GM23338 (cell line): ENCODE measurements around the gene RAB40A. TPM values are rescaled to one million over a fixed set of nuclear protein-coding genes. Genes with fewer than 3 reads are reported as not detected.

Source experiments
- ATAC-seq: fragments of 200-7000 bp; cut with Tn5 transposase; 3 replicates; pipeline ENCODE4 v1.9.1; 2020
- DNase-seq: peaks from one replicate; pipeline ENCODE4 v3.0.0-alpha.2; 2015; ENCODE audit warnings: low spot score
- H2AFZ ChIP-seq: fragments of 200-600 bp; sonication (generic); 2 replicates; pipeline ENCODE4 v1.8.0; 2016; ENCODE audit warnings: antibody characterized with exemption, mild to moderate bottlenecking, moderate library complexity
- H3F3A ChIP-seq: fragments of 200-600 bp; sonication (generic); replicated peaks from 2 replicates; pipeline ENCODE4 v1.8.0; 2017; ENCODE audit warnings: antibody characterized with exemption, mixed run types, low read depth
- H3K27ac ChIP-seq: fragments of 200-600 bp; sonication (generic); 2 replicates; pipeline ENCODE4 v1.6.1; 2016; ENCODE audit warnings: low read depth
- H3K27me3 ChIP-seq: fragments of 200-600 bp; sonication (generic); 2 replicates; pipeline ENCODE4 v1.8.0; 2016; ENCODE audit warnings: mild to moderate bottlenecking, mixed run types, moderate library complexity; ENCODE audit not compliant: insufficient read depth
- H3K36me3 ChIP-seq: fragments of 200-600 bp; sonication (generic); 2 replicates; pipeline ENCODE4 v1.8.0; 2016; ENCODE audit warnings: mild to moderate bottlenecking; ENCODE audit not compliant: insufficient read depth
- H3K4me1 ChIP-seq: fragments of 200-600 bp; sonication (generic); 2 replicates; pipeline ENCODE4 v1.8.0; 2016; ENCODE audit warnings: mild to moderate bottlenecking, moderate library complexity; ENCODE audit not compliant: insufficient read depth
- H3K4me2 ChIP-seq: fragments of 200-600 bp; sonication (generic); 2 replicates; pipeline ENCODE4 v1.7.1; 2017; ENCODE audit warnings: mixed run types
- H3K4me3 ChIP-seq: fragments of 200-600 bp; sonication (generic); 2 replicates; pipeline ENCODE4 v1.6.1; 2016; ENCODE audit warnings: mixed run types
- H3K79me2 ChIP-seq: fragments of 200-600 bp; sonication (generic); replicated peaks from 2 replicates; pipeline ENCODE4 v1.8.0; 2017; ENCODE audit warnings: mild to moderate bottlenecking; ENCODE audit not compliant: insufficient read depth
- H3K9me2 ChIP-seq: fragments of 200-600 bp; sonication (generic); 2 replicates; pipeline ENCODE4 v1.8.0; 2017; ENCODE audit not compliant: insufficient read depth
- H4K20me1 ChIP-seq: fragments of 200-600 bp; sonication (generic); replicated peaks from 2 replicates; pipeline ENCODE4 v1.8.0; 2017; ENCODE audit warnings: mild to moderate bottlenecking; ENCODE audit not compliant: insufficient read depth
- H3K27ac Mint-ChIP-seq: 2 replicates; pipeline ENCODE4 v1.8.0; 2020; ENCODE audit warnings: inconsistent platforms, mild to moderate bottlenecking, moderate library complexity, mixed read lengths
- H3K27me3 Mint-ChIP-seq: 3 replicates; pipeline ENCODE4 v1.8.0; 2022; ENCODE audit warnings: low read depth, mild to moderate bottlenecking, moderate library complexity, mixed read lengths, inconsistent platforms; ENCODE audit not compliant: insufficient read depth, poor library complexity
- H3K36me3 Mint-ChIP-seq: 3 replicates; pipeline ENCODE4 v1.8.0; 2021; ENCODE audit warnings: low read depth, mild to moderate bottlenecking, inconsistent platforms, moderate library complexity, mixed read lengths
- H3K4me1 Mint-ChIP-seq: 3 replicates; pipeline ENCODE4 v1.8.0; 2020; ENCODE audit warnings: mild to moderate bottlenecking, inconsistent platforms, mixed read lengths
- H3K4me3 Mint-ChIP-seq: 3 replicates; pipeline ENCODE4 v1.8.0; 2021; ENCODE audit warnings: moderate library complexity, mild to moderate bottlenecking, inconsistent platforms, mixed read lengths
- H3K9me3 Mint-ChIP-seq: 3 replicates; pipeline ENCODE4 v1.8.0; 2020; ENCODE audit warnings: moderate library complexity, mild to moderate bottlenecking, inconsistent platforms, mixed read lengths
- CREB1 ChIP-seq: fragments of 250-450 bp; sonication (Bioruptor Pico); IDR thresholded peaks from 2 replicates; pipeline ENCODE4 v1.5.0; 2020; ENCODE audit warnings: low read depth, mild to moderate bottlenecking, moderate library complexity
- EZH2 ChIP-seq: fragments of 200-600 bp; sonication (generic); IDR thresholded peaks from one replicate; pipeline ENCODE4 v1.8.0; 2017; ENCODE audit warnings: antibody characterized with exemption, mild to moderate bottlenecking, low read depth; ENCODE audit not compliant: unreplicated experiment
- EZH2phosphoT487 ChIP-seq: fragments of 200-600 bp; sonication (generic); IDR thresholded peaks from one replicate; pipeline ENCODE4 v1.8.1; 2018; ENCODE audit warnings: antibody characterized with exemption; ENCODE audit not compliant: unreplicated experiment
- JUNB ChIP-seq: IDR thresholded peaks from one replicate; pipeline ENCODE4 v1.6.1; 2016; ENCODE audit warnings: antibody characterized with exemption; ENCODE audit not compliant: unreplicated experiment
- NANOG ChIP-seq: IDR thresholded peaks from 2 replicates; pipeline ENCODE4 v1.6.1; 2016; ENCODE audit warnings: antibody characterized with exemption, borderline replicate concordance
- POLR2AphosphoS5 ChIP-seq: IDR thresholded peaks from 2 replicates; pipeline ENCODE4 v1.6.1; 2016; ENCODE audit warnings: antibody characterized with exemption, low read depth
- REST ChIP-seq: IDR thresholded peaks from one replicate; pipeline ENCODE4 v1.6.1; 2018; ENCODE audit warnings: antibody characterized with exemption; ENCODE audit not compliant: unreplicated experiment
- STAT1 ChIP-seq: IDR thresholded peaks from one replicate; pipeline ENCODE4 v1.6.1; 2016; ENCODE audit warnings: antibody characterized with exemption; ENCODE audit not compliant: unreplicated experiment
- ZNF114 ChIP-seq: fragments of 250-450 bp; sonication (Bioruptor Pico); IDR thresholded peaks from 2 replicates; pipeline ENCODE4 v1.5.0; 2020; ENCODE audit warnings: mild to moderate bottlenecking, moderate library complexity
- ZNF331 ChIP-seq: fragments of 250-450 bp; sonication (Bioruptor Pico); IDR thresholded peaks from 2 replicates; pipeline ENCODE4 v1.5.0; 2020; ENCODE audit warnings: low read depth, mild to moderate bottlenecking, moderate library complexity
- polyA plus RNA-seq: library from polyadenylated mRNA; unstranded; fragments of >200 nt; fragmentation: Nextera tagmentation; extraction: Ambion mirVana; gene quantifications from 2 replicates; pipeline ENCODE4 v1.2.1, GENCODE V29; 2016
- total RNA-seq: library from RNA; depleted of rRNA; stranded (reverse); fragments of >200 nt; shearing (Covaris generic); gene quantifications from 2 replicates; pipeline ENCODE4 v1.2.3, GENCODE V29; 2014
- TF ChIP-seq, protein P1 (sequence below): IDR thresholded peaks from 2 replicates; pipeline ENCODE4 v1.6.1; 2016; ENCODE audit warnings: antibody characterized with exemption
- TF ChIP-seq, protein P2 (sequence below): fragments of 250-450 bp; sonication (Bioruptor Pico); IDR thresholded peaks from 2 replicates; pipeline ENCODE4 v1.5.0; 2020; ENCODE audit warnings: mild to moderate bottlenecking, moderate library complexity
- TF ChIP-seq, protein P3 (sequence below), 2 experiments: fragments of 200-600 bp in 1 of 2; sonication (generic) in 1 of 2; conservative IDR thresholded peaks; 2 replicates each; pipeline versions ENCODE4 v1.5.1 to v1.6.1; 2016 to 2017; ENCODE audit warnings: antibody characterized with exemption in 2 of 2, low read depth in 2 of 2, mild to moderate bottlenecking in 2 of 2, moderate library complexity in 1 of 2

The RAB40A gene
- total and polyA plus RNA-seq, 2 experiments from 2014 or later: 2.0 TPM; not detected in 1

GRCh38 chrX:103518571-103518970 is 718 bp downstream of the RAB40A start:
- H3K27ac ChIP-seq: no peak overlapping the region
- H3K36me3 ChIP-seq: no peaks in the 10 kb centered on the region
- no peak for ATAC-seq
- H4K20me1 ChIP-seq: no peaks in the 10 kb centered on the region
- no peak overlapping the region for H3K4me2 ChIP-seq
- H3F3A ChIP-seq: no peaks in the 10 kb centered on the region
- Mint-ChIP-seq H3K4me3 (no peak overlapping the region), H3K27ac (no peak overlapping the region), H3K9me3 (no peaks in the 10 kb centered on the region), H3K4me1 (no peaks in the 10 kb centered on the region), H3K36me3 (no peaks in the 10 kb centered on the region), H3K27me3 (no peaks in the 10 kb centered on the region)
- H3K27me3 ChIP-seq: no peaks in the 10 kb centered on the region
- H3K4me3 ChIP-seq: no peak overlapping the region
- H3K79me2 ChIP-seq: no peaks in the 10 kb centered on the region
- TF ChIP-seq CREB1 (CRISPR knock-in tag) (no peak), EZH2phosphoT487 (no peak), REST (no peak), EZH2 (no peak), ZNF114 (CRISPR knock-in tag) (no peak), STAT1 (no peak), NANOG (no peak), POLR2AphosphoS5 (no peak), JUNB (no peak), ZNF331 (CRISPR knock-in tag) (no peak)
- TF ChIP-seq, protein P1, sequence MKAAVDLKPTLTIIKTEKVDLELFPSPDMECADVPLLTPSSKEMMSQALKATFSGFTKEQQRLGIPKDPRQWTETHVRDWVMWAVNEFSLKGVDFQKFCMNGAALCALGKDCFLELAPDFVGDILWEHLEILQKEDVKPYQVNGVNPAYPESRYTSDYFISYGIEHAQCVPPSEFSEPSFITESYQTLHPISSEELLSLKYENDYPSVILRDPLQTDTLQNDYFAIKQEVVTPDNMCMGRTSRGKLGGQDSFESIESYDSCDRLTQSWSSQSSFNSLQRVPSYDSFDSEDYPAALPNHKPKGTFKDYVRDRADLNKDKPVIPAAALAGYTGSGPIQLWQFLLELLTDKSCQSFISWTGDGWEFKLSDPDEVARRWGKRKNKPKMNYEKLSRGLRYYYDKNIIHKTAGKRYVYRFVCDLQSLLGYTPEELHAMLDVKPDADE: no peak
- TF ChIP-seq, protein P2, sequence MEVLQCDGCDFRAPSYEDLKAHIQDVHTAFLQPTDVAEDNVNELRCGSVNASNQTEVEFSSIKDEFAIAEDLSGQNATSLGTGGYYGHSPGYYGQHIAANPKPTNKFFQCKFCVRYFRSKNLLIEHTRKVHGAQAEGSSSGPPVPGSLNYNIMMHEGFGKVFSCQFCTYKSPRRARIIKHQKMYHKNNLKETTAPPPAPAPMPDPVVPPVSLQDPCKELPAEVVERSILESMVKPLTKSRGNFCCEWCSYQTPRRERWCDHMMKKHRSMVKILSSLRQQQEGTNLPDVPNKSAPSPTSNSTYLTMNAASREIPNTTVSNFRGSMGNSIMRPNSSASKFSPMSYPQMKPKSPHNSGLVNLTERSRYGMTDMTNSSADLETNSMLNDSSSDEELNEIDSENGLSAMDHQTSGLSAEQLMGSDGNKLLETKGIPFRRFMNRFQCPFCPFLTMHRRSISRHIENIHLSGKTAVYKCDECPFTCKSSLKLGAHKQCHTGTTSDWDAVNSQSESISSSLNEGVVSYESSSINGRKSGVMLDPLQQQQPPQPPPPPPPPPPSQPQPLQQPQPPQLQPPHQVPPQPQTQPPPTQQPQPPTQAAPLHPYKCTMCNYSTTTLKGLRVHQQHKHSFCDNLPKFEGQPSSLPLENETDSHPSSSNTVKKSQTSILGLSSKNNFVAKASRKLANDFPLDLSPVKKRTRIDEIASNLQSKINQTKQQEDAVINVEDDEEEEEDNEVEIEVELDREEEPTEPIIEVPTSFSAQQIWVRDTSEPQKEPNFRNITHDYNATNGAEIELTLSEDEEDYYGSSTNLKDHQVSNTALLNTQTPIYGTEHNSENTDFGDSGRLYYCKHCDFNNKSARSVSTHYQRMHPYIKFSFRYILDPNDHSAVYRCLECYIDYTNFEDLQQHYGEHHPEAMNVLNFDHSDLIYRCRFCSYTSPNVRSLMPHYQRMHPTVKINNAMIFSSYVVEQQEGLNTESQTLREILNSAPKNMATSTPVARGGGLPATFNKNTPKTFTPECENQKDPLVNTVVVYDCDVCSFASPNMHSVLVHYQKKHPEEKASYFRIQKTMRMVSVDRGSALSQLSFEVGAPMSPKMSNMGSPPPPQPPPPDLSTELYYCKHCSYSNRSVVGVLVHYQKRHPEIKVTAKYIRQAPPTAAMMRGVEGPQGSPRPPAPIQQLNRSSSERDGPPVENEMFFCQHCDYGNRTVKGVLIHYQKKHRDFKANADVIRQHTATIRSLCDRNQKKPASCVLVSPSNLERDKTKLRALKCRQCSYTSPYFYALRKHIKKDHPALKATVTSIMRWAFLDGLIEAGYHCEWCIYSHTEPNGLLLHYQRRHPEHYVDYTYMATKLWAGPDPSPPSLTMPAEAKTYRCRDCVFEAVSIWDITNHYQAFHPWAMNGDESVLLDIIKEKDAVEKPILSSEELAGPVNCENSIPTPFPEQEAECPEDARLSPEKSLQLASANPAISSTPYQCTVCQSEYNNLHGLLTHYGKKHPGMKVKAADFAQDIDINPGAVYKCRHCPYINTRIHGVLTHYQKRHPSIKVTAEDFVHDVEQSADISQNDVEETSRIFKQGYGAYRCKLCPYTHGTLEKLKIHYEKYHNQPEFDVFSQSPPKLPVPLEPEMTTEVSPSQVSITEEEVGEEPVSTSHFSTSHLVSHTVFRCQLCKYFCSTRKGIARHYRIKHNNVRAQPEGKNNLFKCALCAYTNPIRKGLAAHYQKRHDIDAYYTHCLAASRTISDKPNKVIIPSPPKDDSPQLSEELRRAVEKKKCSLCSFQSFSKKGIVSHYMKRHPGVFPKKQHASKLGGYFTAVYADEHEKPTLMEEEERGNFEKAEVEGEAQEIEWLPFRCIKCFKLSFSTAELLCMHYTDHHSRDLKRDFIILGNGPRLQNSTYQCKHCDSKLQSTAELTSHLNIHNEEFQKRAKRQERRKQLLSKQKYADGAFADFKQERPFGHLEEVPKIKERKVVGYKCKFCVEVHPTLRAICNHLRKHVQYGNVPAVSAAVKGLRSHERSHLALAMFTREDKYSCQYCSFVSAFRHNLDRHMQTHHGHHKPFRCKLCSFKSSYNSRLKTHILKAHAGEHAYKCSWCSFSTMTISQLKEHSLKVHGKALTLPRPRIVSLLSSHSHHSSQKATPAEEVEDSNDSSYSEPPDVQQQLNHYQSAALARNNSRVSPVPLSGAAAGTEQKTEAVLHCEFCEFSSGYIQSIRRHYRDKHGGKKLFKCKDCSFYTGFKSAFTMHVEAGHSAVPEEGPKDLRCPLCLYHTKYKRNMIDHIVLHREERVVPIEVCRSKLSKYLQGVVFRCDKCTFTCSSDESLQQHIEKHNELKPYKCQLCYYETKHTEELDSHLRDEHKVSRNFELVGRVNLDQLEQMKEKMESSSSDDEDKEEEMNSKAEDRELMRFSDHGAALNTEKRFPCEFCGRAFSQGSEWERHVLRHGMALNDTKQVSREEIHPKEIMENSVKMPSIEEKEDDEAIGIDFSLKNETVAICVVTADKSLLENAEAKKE (CRISPR knock-in tag): no peak
- TF ChIP-seq, protein P3, sequence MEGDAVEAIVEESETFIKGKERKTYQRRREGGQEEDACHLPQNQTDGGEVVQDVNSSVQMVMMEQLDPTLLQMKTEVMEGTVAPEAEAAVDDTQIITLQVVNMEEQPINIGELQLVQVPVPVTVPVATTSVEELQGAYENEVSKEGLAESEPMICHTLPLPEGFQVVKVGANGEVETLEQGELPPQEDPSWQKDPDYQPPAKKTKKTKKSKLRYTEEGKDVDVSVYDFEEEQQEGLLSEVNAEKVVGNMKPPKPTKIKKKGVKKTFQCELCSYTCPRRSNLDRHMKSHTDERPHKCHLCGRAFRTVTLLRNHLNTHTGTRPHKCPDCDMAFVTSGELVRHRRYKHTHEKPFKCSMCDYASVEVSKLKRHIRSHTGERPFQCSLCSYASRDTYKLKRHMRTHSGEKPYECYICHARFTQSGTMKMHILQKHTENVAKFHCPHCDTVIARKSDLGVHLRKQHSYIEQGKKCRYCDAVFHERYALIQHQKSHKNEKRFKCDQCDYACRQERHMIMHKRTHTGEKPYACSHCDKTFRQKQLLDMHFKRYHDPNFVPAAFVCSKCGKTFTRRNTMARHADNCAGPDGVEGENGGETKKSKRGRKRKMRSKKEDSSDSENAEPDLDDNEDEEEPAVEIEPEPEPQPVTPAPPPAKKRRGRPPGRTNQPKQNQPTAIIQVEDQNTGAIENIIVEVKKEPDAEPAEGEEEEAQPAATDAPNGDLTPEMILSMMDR (conservative IDR thresholded peaks at IDR 0.05; ENCODE audit: low read depth in 2 of 2): no peak
- no peaks in the 10 kb centered on the region for H3K9me2 ChIP-seq
- H3K4me1 ChIP-seq: no peaks in the 10 kb centered on the region
- DNase-seq: no peak
- H2AFZ ChIP-seq: no peak overlapping the region
